ENCODE measurements around the gene FILIP1L. TPM values are rescaled to one million over a fixed set of nuclear protein-coding genes. Genes with fewer than 3 reads are reported as not detected.

Gene FILIP1L
- total and polyA plus RNA-seq, 2 of the 8 experiments (the other 6 are each of a cell fraction or from before 2014, with no cell fraction given), result 0.06 to 0.09 TPM

DNA sequence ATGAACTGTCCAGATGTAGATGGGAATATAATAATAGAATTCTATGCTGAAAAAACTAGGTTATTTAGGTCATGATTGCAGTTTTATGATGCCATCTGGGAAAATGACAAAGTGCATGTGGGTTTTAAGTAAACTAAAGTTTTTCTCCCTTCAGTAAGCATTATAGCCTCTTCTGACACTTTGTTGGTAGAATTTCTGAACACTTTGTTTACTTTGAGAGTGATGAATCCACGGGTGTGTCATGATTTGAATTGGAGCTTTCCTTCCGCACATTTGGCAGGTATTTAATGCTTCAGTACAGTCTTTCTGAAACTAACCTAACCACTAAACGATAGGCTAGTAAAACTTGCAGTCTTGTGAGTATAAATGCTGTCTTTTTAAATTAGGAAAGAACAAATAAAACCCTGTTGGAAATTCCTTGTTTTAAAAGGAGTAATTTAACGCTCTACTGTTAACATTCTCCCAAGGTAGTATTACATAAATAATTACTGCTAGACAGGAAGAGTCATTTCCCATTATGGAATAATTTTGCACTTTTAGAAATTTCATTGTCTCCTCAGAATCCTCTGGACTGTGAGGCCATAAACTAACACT, 7.0 kb downstream of the FILIP1L start (continued):
- TF ChIP-seq HDAC2 (IDR thresholded peaks at IDR 0.05; ENCODE audit: borderline replicate concordance in 1 of 2, low read depth in 2 of 2, low read length in 2 of 2), result no peak
- TF ChIP-seq, protein P1, sequence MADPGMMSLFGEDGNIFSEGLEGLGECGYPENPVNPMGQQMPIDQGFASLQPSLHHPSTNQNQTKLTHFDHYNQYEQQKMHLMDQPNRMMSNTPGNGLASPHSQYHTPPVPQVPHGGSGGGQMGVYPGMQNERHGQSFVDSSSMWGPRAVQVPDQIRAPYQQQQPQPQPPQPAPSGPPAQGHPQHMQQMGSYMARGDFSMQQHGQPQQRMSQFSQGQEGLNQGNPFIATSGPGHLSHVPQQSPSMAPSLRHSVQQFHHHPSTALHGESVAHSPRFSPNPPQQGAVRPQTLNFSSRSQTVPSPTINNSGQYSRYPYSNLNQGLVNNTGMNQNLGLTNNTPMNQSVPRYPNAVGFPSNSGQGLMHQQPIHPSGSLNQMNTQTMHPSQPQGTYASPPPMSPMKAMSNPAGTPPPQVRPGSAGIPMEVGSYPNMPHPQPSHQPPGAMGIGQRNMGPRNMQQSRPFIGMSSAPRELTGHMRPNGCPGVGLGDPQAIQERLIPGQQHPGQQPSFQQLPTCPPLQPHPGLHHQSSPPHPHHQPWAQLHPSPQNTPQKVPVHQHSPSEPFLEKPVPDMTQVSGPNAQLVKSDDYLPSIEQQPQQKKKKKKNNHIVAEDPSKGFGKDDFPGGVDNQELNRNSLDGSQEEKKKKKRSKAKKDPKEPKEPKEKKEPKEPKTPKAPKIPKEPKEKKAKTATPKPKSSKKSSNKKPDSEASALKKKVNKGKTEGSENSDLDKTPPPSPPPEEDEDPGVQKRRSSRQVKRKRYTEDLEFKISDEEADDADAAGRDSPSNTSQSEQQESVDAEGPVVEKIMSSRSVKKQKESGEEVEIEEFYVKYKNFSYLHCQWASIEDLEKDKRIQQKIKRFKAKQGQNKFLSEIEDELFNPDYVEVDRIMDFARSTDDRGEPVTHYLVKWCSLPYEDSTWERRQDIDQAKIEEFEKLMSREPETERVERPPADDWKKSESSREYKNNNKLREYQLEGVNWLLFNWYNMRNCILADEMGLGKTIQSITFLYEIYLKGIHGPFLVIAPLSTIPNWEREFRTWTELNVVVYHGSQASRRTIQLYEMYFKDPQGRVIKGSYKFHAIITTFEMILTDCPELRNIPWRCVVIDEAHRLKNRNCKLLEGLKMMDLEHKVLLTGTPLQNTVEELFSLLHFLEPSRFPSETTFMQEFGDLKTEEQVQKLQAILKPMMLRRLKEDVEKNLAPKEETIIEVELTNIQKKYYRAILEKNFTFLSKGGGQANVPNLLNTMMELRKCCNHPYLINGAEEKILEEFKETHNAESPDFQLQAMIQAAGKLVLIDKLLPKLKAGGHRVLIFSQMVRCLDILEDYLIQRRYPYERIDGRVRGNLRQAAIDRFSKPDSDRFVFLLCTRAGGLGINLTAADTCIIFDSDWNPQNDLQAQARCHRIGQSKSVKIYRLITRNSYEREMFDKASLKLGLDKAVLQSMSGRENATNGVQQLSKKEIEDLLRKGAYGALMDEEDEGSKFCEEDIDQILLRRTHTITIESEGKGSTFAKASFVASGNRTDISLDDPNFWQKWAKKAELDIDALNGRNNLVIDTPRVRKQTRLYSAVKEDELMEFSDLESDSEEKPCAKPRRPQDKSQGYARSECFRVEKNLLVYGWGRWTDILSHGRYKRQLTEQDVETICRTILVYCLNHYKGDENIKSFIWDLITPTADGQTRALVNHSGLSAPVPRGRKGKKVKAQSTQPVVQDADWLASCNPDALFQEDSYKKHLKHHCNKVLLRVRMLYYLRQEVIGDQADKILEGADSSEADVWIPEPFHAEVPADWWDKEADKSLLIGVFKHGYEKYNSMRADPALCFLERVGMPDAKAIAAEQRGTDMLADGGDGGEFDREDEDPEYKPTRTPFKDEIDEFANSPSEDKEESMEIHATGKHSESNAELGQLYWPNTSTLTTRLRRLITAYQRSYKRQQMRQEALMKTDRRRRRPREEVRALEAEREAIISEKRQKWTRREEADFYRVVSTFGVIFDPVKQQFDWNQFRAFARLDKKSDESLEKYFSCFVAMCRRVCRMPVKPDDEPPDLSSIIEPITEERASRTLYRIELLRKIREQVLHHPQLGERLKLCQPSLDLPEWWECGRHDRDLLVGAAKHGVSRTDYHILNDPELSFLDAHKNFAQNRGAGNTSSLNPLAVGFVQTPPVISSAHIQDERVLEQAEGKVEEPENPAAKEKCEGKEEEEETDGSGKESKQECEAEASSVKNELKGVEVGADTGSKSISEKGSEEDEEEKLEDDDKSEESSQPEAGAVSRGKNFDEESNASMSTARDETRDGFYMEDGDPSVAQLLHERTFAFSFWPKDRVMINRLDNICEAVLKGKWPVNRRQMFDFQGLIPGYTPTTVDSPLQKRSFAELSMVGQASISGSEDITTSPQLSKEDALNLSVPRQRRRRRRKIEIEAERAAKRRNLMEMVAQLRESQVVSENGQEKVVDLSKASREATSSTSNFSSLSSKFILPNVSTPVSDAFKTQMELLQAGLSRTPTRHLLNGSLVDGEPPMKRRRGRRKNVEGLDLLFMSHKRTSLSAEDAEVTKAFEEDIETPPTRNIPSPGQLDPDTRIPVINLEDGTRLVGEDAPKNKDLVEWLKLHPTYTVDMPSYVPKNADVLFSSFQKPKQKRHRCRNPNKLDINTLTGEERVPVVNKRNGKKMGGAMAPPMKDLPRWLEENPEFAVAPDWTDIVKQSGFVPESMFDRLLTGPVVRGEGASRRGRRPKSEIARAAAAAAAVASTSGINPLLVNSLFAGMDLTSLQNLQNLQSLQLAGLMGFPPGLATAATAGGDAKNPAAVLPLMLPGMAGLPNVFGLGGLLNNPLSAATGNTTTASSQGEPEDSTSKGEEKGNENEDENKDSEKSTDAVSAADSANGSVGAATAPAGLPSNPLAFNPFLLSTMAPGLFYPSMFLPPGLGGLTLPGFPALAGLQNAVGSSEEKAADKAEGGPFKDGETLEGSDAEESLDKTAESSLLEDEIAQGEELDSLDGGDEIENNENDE (IDR thresholded peaks at IDR 0.05; ENCODE audit: insufficient replicate concordance, low read length), result no peak
- TF ChIP-seq BCL11A (IDR thresholded peaks at IDR 0.05; ENCODE audit: low read depth in 2 of 2, low read length in 2 of 2), result no peak

All from H1 (cell line).